Measurements from ENCODE around the gene DHCR7. TPM values are rescaled to one million over a fixed set of nuclear protein-coding genes. Genes with fewer than 3 reads are reported as not detected.

Gene DHCR7
- total RNA-seq, 3 donors from 2014 or later (not counting 1 experiment from before 2014, with no cell fraction given), result 12.5 to 18.1 (median 15.9) TPM

GRCh38 chr11:71391796-71392195 lies 56.4 kb downstream of the DHCR7 start:
- Mint-ChIP-seq H3K4me1 (peaks cover 0 to 7% of the 10 kb centered on the region in 2 donors), H3K36me3 (no peaks in the 10 kb centered on the region), H3K9me3 (no peaks in the 10 kb centered on the region), H3K27ac (no peak overlapping the region), H3K4me3 (no peak overlapping the region), H3K27me3 (ENCODE audit: low read depth in 2 of 2) (peaks cover 8 to 16% of the 10 kb centered on the region in 2 donors)
- Histone ChIP-seq H3K36me3 (ENCODE audit: control insufficient read depth, insufficient read depth, low read length) (no peaks in the 10 kb centered on the region), H3K4me1 (ENCODE audit: control insufficient read depth, insufficient read depth, low read length) (no peaks in the 10 kb centered on the region), H3K9me3 (ENCODE audit: control insufficient read depth, insufficient read depth, low read length) (no peaks in the 10 kb centered on the region), H3K27me3 (ENCODE audit: control insufficient read depth, insufficient read depth, low read length) (no peaks in the 10 kb centered on the region), H3K27ac (ENCODE audit: low read length) (no peak overlapping the region), H3K4me3 (ENCODE audit: low read length) (no peak overlapping the region)
- no peak for TF ChIP-seq CTCF (IDR thresholded peaks at IDR 0.05)
- no peak for ATAC-seq
- intact Hi-C loops (cut with micrococcal nuclease), result no loop called here
- WGBS (ENCODE audit: insufficient coverage), result 73% methylated on average over 7 of the region's 8 CpGs
- no peak for DNase-seq

GRCh38 chr11:71391352-71391751 lies 56.8 kb downstream of the DHCR7 start:
- peaks cover 8 to 16% of the 10 kb centered on the region in 2 donors for H3K27me3 Mint-ChIP-seq (ENCODE audit: low read depth in 2 of 2)
- H3K27me3 ChIP-seq (ENCODE audit: control insufficient read depth, insufficient read depth, low read length), result no peaks in the 10 kb centered on the region
- H3K4me1 ChIP-seq (ENCODE audit: control insufficient read depth, insufficient read depth, low read length), result no peaks in the 10 kb centered on the region
- no peak overlapping the region for H3K27ac ChIP-seq (ENCODE audit: low read length)
- DNase-seq, result no peak
- 84% methylated on average over 5 of the region's 5 CpGs for WGBS (ENCODE audit: insufficient coverage)
- no peaks in the 10 kb centered on the region for H3K9me3 Mint-ChIP-seq
- ATAC-seq, result no peak
- H3K36me3 ChIP-seq (ENCODE audit: control insufficient read depth, insufficient read depth, low read length), result no peaks in the 10 kb centered on the region
- H3K4me1 Mint-ChIP-seq, result peaks cover 0 to 7% of the 10 kb centered on the region in 2 donors
- intact Hi-C loops (cut with micrococcal nuclease), result no loop called here
- H3K4me3 ChIP-seq (ENCODE audit: low read length), result no peak overlapping the region
- no peak for TF ChIP-seq CTCF (IDR thresholded peaks at IDR 0.05)
- H3K36me3 Mint-ChIP-seq, result no peaks in the 10 kb centered on the region
- no peaks in the 10 kb centered on the region for H3K9me3 ChIP-seq (ENCODE audit: control insufficient read depth, insufficient read depth, low read length)
- no peak overlapping the region for H3K4me3 Mint-ChIP-seq
- no peak overlapping the region for H3K27ac Mint-ChIP-seq

GRCh38 chr11:71388637-71389235 lies 59.5 kb downstream of the DHCR7 start:
- Mint-ChIP-seq H3K27me3 (ENCODE audit: low read depth in 2 of 2) (peaks cover 8 to 16% of the 10 kb centered on the region in 2 donors), H3K4me1 (peaks cover 0 to 7% of the 10 kb centered on the region in 2 donors), H3K9me3 (no peaks in the 10 kb centered on the region), H3K4me3 (no peak overlapping the region), H3K36me3 (no peaks in the 10 kb centered on the region), H3K27ac (no peak overlapping the region)
- H3K36me3 ChIP-seq (ENCODE audit: control insufficient read depth, insufficient read depth, low read length), result no peaks in the 10 kb centered on the region
- no peak for TF ChIP-seq CTCF (IDR thresholded peaks at IDR 0.05)
- H3K27me3 ChIP-seq (ENCODE audit: control insufficient read depth, insufficient read depth, low read length), result no peaks in the 10 kb centered on the region
- no peaks in the 10 kb centered on the region for H3K4me1 ChIP-seq (ENCODE audit: control insufficient read depth, insufficient read depth, low read length)
- intact Hi-C loops (cut with micrococcal nuclease), result no loop called here
- no peak overlapping the region for H3K4me3 ChIP-seq (ENCODE audit: low read length)
- ATAC-seq (peak in 1 of 3 donors; percentile 5), DNase-seq (no peak)
- H3K9me3 ChIP-seq (ENCODE audit: control insufficient read depth, insufficient read depth, low read length), result no peaks in the 10 kb centered on the region
- no peak overlapping the region for H3K27ac ChIP-seq (ENCODE audit: low read length)
- 82% methylated on average over 7 of the region's 7 CpGs for WGBS (ENCODE audit: insufficient coverage)
